Measurements from ENCODE around the gene NPAS3. TPM values are rescaled to one million over a fixed set of nuclear protein-coding genes. Genes with fewer than 3 reads are reported as not detected.

NPAS3 gene
- total RNA-seq, 2 experiments from 2014 or later, result not detected

DNA sequence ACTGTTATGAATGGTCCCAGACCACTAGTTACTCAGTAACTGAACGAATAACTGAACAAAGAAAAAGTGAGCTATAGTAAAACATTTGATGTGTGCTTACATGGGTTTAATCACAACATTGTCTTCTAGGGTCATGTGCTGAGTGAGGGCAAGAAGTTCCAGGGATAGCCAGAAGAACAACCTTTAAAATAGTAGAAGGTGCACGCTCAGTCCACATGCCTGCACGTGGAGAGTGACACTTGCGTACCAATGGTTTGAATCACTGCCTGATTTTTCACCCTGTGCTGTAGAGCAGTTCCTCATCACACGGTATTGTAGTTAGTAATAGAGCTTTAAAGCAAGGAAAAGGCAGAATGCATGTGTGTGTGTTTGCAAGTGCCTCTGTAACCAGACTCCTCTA, 788.0 kb downstream of the NPAS3 start:
- no peak overlapping the region for H3K4me3 ChIP-seq (ENCODE audit: low read depth, low read length, poor library complexity, severe bottlenecking)
- POLR2A ChIA-PET, result interaction anchor here (0.6 kb wide), 1 partner anchor 344 kb away, joined by 4 read pairs; no protein-coding TSS in a partner anchor
- BruUV-seq (replicated peaks), result no TSS peak

DNA sequence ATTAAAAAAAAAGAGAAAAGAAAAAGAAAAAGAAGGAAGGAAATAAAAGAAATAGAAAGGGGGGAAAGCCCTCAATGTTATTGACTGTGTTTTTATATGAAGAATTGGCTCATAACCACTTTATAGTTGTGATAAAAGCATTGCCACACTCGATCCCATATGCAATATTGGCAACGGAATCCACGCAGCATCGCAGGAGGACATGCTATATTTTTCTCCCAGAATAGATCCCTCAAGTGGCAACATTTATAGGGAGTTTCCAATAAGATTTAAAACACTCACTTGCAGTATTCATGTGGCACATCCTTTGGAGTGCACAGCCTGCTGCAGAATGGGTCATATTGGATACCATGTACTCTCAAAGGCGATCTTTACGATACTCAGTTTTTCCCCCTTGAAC, 788.9 kb downstream of the NPAS3 start:
- no peak overlapping the region for H3K4me3 ChIP-seq (ENCODE audit: low read depth, low read length, poor library complexity, severe bottlenecking)
- H3K9me2 ChIP-seq (ENCODE audit: insufficient read depth, low read length), result no peaks in the 10 kb centered on the region; the same call in 1 of the 2 replicates
- no peak for DNase-seq (ENCODE audit: low spot score)
- TF ChIP-seq, protein P1, sequence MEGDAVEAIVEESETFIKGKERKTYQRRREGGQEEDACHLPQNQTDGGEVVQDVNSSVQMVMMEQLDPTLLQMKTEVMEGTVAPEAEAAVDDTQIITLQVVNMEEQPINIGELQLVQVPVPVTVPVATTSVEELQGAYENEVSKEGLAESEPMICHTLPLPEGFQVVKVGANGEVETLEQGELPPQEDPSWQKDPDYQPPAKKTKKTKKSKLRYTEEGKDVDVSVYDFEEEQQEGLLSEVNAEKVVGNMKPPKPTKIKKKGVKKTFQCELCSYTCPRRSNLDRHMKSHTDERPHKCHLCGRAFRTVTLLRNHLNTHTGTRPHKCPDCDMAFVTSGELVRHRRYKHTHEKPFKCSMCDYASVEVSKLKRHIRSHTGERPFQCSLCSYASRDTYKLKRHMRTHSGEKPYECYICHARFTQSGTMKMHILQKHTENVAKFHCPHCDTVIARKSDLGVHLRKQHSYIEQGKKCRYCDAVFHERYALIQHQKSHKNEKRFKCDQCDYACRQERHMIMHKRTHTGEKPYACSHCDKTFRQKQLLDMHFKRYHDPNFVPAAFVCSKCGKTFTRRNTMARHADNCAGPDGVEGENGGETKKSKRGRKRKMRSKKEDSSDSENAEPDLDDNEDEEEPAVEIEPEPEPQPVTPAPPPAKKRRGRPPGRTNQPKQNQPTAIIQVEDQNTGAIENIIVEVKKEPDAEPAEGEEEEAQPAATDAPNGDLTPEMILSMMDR (conservative IDR thresholded peaks at IDR 0.05; ENCODE audit: low read length), result no peak
- no peak for TF ChIP-seq EZH2phosphoT487 (IDR thresholded peaks at IDR 0.05; ENCODE audit: borderline replicate concordance, low read depth, low read length)
- ChIA-PET POLR2A (no interaction called here), CTCF (ENCODE audit: unreplicated experiment) (no interaction called here)
- no peaks in the 10 kb centered on the region for H3K79me2 ChIP-seq (ENCODE audit: insufficient read depth, low read depth, low read length)
- intact Hi-C loops (cut with micrococcal nuclease; ENCODE audit: unreplicated experiment), result no loop called here
- no peak overlapping the region for H3K27ac ChIP-seq (ENCODE audit: low read depth, low read length, poor library complexity, severe bottlenecking)
- H3K4me1 ChIP-seq (ENCODE audit: insufficient read depth, low read length, poor library complexity, severe bottlenecking), result no peaks in the 10 kb centered on the region
- H3K4me2 ChIP-seq (ENCODE audit: low read length), result no peak overlapping the region
- no peaks in the 10 kb centered on the region for H3K36me3 ChIP-seq (ENCODE audit: insufficient read depth, low read length)
- H3K9me3 ChIP-seq (ENCODE audit: low read length), result no peaks in the 10 kb centered on the region
- no TSS peak for BruUV-seq (replicated peaks)
- H2AFZ ChIP-seq (ENCODE audit: low read length), result no peak overlapping the region
- no peaks in the 10 kb centered on the region for H4K20me1 ChIP-seq (ENCODE audit: insufficient read depth, low read length)

More for the DNA sequence above, 788.0 kb downstream of the NPAS3 start:
- H2AFZ ChIP-seq (ENCODE audit: low read length), result no peak overlapping the region
- H3K4me2 ChIP-seq (ENCODE audit: low read length), result no peak overlapping the region
- CTCF ChIA-PET (ENCODE audit: unreplicated experiment), result no interaction called here
- no peaks in the 10 kb centered on the region for H4K20me1 ChIP-seq (ENCODE audit: insufficient read depth, low read length)
- H3K27ac ChIP-seq (ENCODE audit: low read depth, low read length, poor library complexity, severe bottlenecking), result no peak overlapping the region
- no peaks in the 10 kb centered on the region for H3K79me2 ChIP-seq (ENCODE audit: insufficient read depth, low read depth, low read length)
- intact Hi-C loops (cut with micrococcal nuclease; ENCODE audit: unreplicated experiment), result no loop called here
- no peak for DNase-seq (ENCODE audit: low spot score)
- no peak for TF ChIP-seq EZH2phosphoT487 (IDR thresholded peaks at IDR 0.05; ENCODE audit: borderline replicate concordance, low read depth, low read length)
- H3K9me3 ChIP-seq (ENCODE audit: low read length), result no peaks in the 10 kb centered on the region
- no peaks in the 10 kb centered on the region for H3K4me1 ChIP-seq (ENCODE audit: insufficient read depth, low read length, poor library complexity, severe bottlenecking)
- no peaks in the 10 kb centered on the region; the same call in 1 of the 2 replicates for H3K9me2 ChIP-seq (ENCODE audit: insufficient read depth, low read length)
- no peaks in the 10 kb centered on the region for H3K36me3 ChIP-seq (ENCODE audit: insufficient read depth, low read length)

DNA sequence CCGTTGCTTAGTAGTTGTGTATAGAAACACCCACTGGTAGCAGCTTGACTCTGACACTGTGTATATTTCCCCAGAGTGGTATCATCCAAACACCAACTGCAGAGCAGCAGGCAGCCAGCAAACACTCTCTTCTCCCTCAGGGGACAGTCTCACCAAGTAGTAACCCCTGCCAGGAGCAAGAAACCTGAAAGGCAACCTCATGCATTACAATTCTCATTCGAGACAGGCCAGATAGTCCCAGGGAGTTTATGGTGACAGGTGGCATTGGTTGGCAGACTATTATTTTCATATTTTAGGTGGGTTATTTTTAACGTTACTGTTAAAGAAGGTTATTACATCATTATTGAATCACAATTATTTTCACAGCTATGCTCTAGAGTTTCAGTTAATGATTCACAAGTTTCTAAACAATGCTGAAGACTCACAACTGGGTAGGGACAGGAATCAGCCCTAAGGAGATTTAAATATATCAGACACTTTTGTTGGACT, 789.4 kb downstream of the NPAS3 start:
- no peaks in the 10 kb centered on the region for H3K4me1 ChIP-seq (ENCODE audit: insufficient read depth, low read length, poor library complexity, severe bottlenecking)

More for the DNA sequence above, 789.4 kb downstream of the NPAS3 start:
- H2AFZ ChIP-seq (ENCODE audit: low read length), result no peak overlapping the region
- no peak overlapping the region for H3K27ac ChIP-seq (ENCODE audit: low read depth, low read length, poor library complexity, severe bottlenecking)
- BruUV-seq (replicated peaks), result no TSS peak
- H3K79me2 ChIP-seq (ENCODE audit: insufficient read depth, low read depth, low read length), result no peaks in the 10 kb centered on the region
- H3K4me2 ChIP-seq (ENCODE audit: low read length), result no peak overlapping the region
- CTCF ChIA-PET (ENCODE audit: unreplicated experiment), result no interaction called here
- DNase-seq (ENCODE audit: low spot score), result no peak
- no peaks in the 10 kb centered on the region for H4K20me1 ChIP-seq (ENCODE audit: insufficient read depth, low read length)
- no peaks in the 10 kb centered on the region for H3K9me2 ChIP-seq (ENCODE audit: insufficient read depth, low read length)
- no peaks in the 10 kb centered on the region for H3K36me3 ChIP-seq (ENCODE audit: insufficient read depth, low read length)
- no peak overlapping the region for H3K4me3 ChIP-seq (ENCODE audit: low read depth, low read length, poor library complexity, severe bottlenecking)
- no peaks in the 10 kb centered on the region for H3K9me3 ChIP-seq (ENCODE audit: low read length)
- TF ChIP-seq, protein P1 (conservative IDR thresholded peaks at IDR 0.05; ENCODE audit: low read length), result no peak
- TF ChIP-seq EZH2phosphoT487 (IDR thresholded peaks at IDR 0.05; ENCODE audit: borderline replicate concordance, low read depth, low read length), result no peak
- POLR2A ChIA-PET, result no interaction called here
- intact Hi-C loops (cut with micrococcal nuclease; ENCODE audit: unreplicated experiment), result no loop called here
